Adrenal gland (tissue), 12 donors: ENCODE results near the gene GALNT18. TPM values are rescaled to one million over a fixed set of nuclear protein-coding genes. Genes with fewer than 3 reads are reported as not detected.

Experiments
- DNase-seq, 7 donors: peaks; one replicate each; pipeline ENCODE4 v3.0.0-alpha.2; 2019 to 2020
- H3K27ac ChIP-seq, 5 donors: fragments of 200-600 bp; sonication (generic) in 4 of 5; 1 replicate in 3 of 5; 2 replicates in 2 of 5; pipeline versions ENCODE4 v1.5.1 to v1.8.0; 2016 to 2020; ENCODE audit warnings: mild to moderate bottlenecking in 1 of 5
- H3K27me3 ChIP-seq: fragments of 200-600 bp; 2 replicates; pipeline ENCODE4 v1.8.0; 2021
- H3K36me3 ChIP-seq, 2 donors: fragments of 200-600 bp; replicated peaks in 1 of 2; 1 replicate in 1 of 2; 2 replicates in 1 of 2; pipeline versions ENCODE4 v1.5.1 to v1.8.0; 2018 to 2022
- H3K4me1 ChIP-seq, 2 donors: fragments of 200-600 bp; replicated peaks in 1 of 2; 1 replicate in 1 of 2; 2 replicates in 1 of 2; pipeline versions ENCODE4 v1.5.1 to v1.8.0; 2018 to 2021
- H3K4me3 ChIP-seq, 4 donors: fragments of 200-600 bp; sonication (generic) in 3 of 4; one replicate each; pipeline ENCODE4 v1.5.1; 2016 to 2018
- H3K9me3 ChIP-seq, 3 donors: fragments of 200-600 bp; sonication (generic) in 1 of 3; replicated peaks in 1 of 3; 1 replicate in 2 of 3; 2 replicates in 1 of 3; pipeline versions ENCODE4 v1.5.1 to v1.8.0; 2016 to 2021
- POLR2A ChIP-seq, 2 donors: fragments of 450-650 bp; IDR thresholded peaks; one replicate each; pipeline ENCODE4 v1.6.1; 2017; ENCODE audit warnings: antibody characterized with exemption in 2 of 2, mild to moderate bottlenecking in 2 of 2, moderate library complexity in 1 of 2
- WGBS, 4 donors: extraction: QIAGEN DNeasy Blood & Tissue Kit in 2 of 4; methylation state at CpG; one replicate each; pipeline versions ENCODE4 v1.1.5 to v1.1.7; 2013 to 2017; 5-methylcytosine and 5-hydroxymethylcytosine counted together
- intact Hi-C, 2 donors: fragments of 100-400 bp; cut with DNase I; formaldehyde crosslinking; loops; one replicate each; pipeline versions ENCODE4 v1.14.1 to v1.15.0; 2022 to 2023
- polyA plus RNA-seq, 3 donors: library from polyadenylated mRNA; stranded (reverse); fragments of 200-250 nt in 2 of 3; fragments of 350-450 nt in 1 of 3; fragmentation: Illumina TruSeq in 1 of 3; extraction: RNeasy Lipid Tissue Mini Kit (QIAGEN cat#74804) in 1 of 3; gene quantifications; one replicate each; pipeline ENCODE4 v1.2.3, GENCODE V29; 2013 to 2014
- total RNA-seq, 9 donors: library from RNA; depleted of rRNA in 4 of 9; stranded (reverse); fragments of >200 nt in 4 of 9; fragments of 120-200 nt in 1 of 9; fragmentation: NEBNext Ultra II Directional in 1 of 9; extraction: Animal tissue kit (Norgen Biotek cat#: 25700) in 1 of 9; gene quantifications; one replicate each; pipeline versions ENCODE4 v1.1.0 to v1.2.4, GENCODE V29; 2013 to 2023
- TF ChIP-seq, protein P1 (sequence below), 6 experiments: fragments of 450-650 bp in 4 of 6; fragments of 200-600 bp in 2 of 6; sonication (generic) in 1 of 6; IDR thresholded peaks; 1 replicate in 5 of 6; 2 replicates in 1 of 6; pipeline versions ENCODE4 v1.5.1 to v1.8.0; 2016 to 2021; ENCODE audit warnings: antibody characterized with exemption in 6 of 6, mild to moderate bottlenecking in 2 of 6, moderate library complexity in 1 of 6
- donor health status: healthy with polysubstance abuse.
- donor health status: Bipolar disorder and iron deficiency.
- donor health status: DM: yes; HTN: yes; CAD: no.
- donor health status: DM: no; HTN: no; CAD: no.
- donor health status: DM: no; HTN: no; CAD: no.
- donor health status: DM: yes; HTN: yes; CAD: no.

The GALNT18 gene
- total and polyA plus RNA-seq, 12 donors, result 1.4 to 15.1 (median 6.4) TPM

DNA sequence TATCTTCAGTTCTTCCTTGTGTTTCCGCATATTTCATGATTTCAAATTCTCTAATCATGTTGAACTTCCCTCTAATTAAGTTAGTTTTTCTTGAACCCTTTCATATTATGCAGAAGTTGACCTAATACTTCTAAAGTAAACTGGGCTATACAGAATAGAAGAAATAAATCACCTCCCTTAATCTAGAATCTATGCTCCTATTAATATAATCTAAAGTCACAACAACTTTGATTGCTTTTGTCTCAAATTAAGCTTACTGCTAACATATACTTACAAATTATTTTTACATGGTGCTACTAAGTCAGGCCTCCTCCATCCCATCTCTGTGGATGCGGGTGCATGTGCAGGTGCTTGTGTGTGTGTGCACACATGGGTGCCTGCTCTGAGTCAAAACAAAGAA is 241.5 kb downstream of the GALNT18 start:
- no peaks in the 10 kb centered on the region for H3K9me3 ChIP-seq
- 93 to 97% (median 96%) methylated on average over 2 of the region's 2 CpGs for WGBS, 4 donors

DNA sequence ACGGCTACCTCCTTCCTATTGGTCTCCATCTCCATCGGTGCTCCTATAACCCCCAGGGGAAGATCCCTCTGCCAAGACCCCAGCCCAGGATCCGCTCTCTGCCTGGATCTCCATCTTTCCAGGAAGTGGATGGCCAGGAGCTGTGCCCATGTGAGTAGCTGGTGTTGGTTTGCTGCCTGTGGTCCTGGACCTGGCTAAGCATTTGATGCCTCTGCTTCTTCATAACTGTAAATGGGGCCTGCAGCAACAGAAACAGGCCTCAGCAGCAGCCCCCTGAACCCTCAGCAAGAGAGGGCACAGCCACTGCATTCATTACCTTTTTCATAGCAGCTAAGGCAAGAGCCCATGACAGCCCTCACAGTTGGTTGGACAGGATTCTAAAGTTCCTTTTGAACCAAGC is 242.1 kb downstream of the GALNT18 start:
- intact Hi-C loops, result loop anchor here in 1 of 2 donors (10.0 kb wide), 1 partner anchor 405 kb away; no protein-coding TSS in a partner anchor
- 95 to 100% (median 96%) methylated on average over 3 of the region's 3 CpGs for WGBS, 4 donors
- TF ChIP-seq, protein P1, sequence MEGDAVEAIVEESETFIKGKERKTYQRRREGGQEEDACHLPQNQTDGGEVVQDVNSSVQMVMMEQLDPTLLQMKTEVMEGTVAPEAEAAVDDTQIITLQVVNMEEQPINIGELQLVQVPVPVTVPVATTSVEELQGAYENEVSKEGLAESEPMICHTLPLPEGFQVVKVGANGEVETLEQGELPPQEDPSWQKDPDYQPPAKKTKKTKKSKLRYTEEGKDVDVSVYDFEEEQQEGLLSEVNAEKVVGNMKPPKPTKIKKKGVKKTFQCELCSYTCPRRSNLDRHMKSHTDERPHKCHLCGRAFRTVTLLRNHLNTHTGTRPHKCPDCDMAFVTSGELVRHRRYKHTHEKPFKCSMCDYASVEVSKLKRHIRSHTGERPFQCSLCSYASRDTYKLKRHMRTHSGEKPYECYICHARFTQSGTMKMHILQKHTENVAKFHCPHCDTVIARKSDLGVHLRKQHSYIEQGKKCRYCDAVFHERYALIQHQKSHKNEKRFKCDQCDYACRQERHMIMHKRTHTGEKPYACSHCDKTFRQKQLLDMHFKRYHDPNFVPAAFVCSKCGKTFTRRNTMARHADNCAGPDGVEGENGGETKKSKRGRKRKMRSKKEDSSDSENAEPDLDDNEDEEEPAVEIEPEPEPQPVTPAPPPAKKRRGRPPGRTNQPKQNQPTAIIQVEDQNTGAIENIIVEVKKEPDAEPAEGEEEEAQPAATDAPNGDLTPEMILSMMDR (IDR thresholded peaks at IDR 0.05), result no peak
- TF ChIP-seq POLR2A (IDR thresholded peaks at IDR 0.05), result no peak

More for the DNA sequence above, 241.5 kb downstream of the GALNT18 start:
- intact Hi-C loops, result loop anchor here in 1 of 2 donors (10.0 kb wide), 1 partner anchor 404 kb away; no protein-coding TSS in a partner anchor
- no peak for DNase-seq
- no peak for TF ChIP-seq POLR2A (IDR thresholded peaks at IDR 0.05)
- TF ChIP-seq, protein P1 (IDR thresholded peaks at IDR 0.05), result no peak
- H3K4me1 ChIP-seq, result peaks cover 0 to 8% of the 10 kb centered on the region in 2 donors
- no peak overlapping the region for H3K4me3 ChIP-seq
- H3K27me3 ChIP-seq, result no peaks in the 10 kb centered on the region
- H3K27ac ChIP-seq, result no peak overlapping the region
- H3K36me3 ChIP-seq, result no peaks in the 10 kb centered on the region

DNA sequence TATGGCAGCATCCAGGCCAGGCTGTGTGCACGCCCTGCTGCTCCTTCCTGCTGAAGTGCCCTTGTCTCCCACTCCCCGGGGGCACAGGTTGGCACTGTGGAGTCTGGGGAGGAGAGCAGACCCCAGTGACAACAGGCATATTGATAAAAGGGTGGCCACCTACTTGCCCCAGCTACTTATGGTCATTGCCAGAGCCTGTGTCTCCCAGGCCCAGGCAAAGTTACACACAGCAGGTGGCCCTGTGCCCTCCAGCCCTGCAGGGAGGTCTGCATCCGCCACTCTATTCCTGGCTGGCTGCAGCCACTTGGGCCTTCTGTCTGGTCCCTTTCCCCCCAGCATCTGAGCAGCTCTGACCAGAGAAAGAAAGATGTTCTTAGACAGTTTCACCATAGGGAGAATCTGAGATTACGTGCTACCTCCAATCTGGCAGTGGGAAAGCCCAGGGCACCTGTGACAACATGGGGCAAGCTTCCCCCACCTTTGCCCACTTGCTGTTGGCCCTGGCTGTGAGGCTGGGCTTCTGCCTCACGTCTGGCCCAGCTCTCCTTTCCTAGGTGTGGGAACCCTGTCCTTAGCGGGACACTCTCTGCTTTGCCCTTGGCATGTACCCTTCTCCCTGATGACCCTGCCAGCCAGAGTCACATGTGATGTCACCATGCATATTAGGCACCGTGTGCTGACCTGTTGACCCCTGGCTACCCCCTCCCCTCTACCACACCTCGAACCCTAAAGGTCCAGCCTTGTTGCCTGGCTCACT is 243.4 kb downstream of the GALNT18 start:
- Histone ChIP-seq H3K27ac (no peak overlapping the region), H3K27me3 (no peaks in the 10 kb centered on the region), H3K9me3 (no peaks in the 10 kb centered on the region), H3K36me3 (no peaks in the 10 kb centered on the region), H3K4me1 (peaks cover 0 to 8% of the 10 kb centered on the region in 2 donors), H3K4me3 (no peak overlapping the region)
- TF ChIP-seq POLR2A (IDR thresholded peaks at IDR 0.05), result no peak
- TF ChIP-seq, protein P1 (IDR thresholded peaks at IDR 0.05), result no peak
- 82 to 90% (median 85%) methylated on average over 7 to 8 of the region's 8 CpGs for WGBS, 4 donors
- intact Hi-C loops, result no loop called here
- no peak for DNase-seq

More for the DNA sequence above, 242.1 kb downstream of the GALNT18 start:
- Histone ChIP-seq H3K4me3 (no peak overlapping the region), H3K9me3 (no peaks in the 10 kb centered on the region), H3K4me1 (peaks cover 0 to 8% of the 10 kb centered on the region in 2 donors), H3K27ac (no peak overlapping the region), H3K36me3 (no peaks in the 10 kb centered on the region), H3K27me3 (no peaks in the 10 kb centered on the region)
- no peak for DNase-seq

DNA sequence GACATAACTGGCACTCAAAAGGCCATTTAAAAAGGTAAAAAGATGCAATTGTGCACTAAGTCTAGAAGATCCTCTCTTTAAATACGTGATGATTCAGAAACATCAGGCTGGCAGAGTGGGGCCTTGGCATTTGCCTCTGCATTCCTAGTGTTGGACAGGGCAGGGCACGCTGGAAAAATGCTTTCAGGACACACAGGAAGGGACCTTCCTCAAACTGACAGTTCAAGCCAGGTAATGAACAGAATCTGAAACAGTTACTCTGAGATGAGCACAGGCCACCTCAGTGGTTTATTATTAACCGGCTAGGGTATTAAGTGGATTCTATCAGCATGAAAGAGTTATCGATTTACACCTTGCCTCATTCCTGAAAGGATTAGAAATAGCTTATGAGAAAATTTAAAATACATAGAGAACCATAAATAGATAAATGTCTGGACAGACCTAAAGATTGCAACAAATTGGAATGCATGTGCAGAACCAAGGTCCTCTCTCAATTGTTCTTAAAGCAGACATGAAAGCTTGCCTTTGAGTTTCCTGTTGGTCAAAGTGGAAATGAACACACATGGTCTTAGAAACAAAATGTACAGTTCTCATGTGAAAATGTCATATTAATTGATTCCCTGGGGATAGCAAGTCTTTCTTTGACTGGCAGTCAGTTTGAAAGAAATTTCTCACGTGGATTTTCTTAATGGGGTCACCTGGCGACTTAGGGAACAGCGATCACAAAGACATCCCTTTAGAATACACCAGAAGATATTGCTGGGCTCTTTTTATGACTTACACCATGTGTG is 247.3 kb downstream of the GALNT18 start:
- intact Hi-C loops, result no loop called here
- Histone ChIP-seq H3K4me3 (no peak overlapping the region), H3K9me3 (no peaks in the 10 kb centered on the region), H3K4me1 (no peaks in the 10 kb centered on the region), H3K27ac (no peak overlapping the region), H3K36me3 (no peaks in the 10 kb centered on the region), H3K27me3 (no peaks in the 10 kb centered on the region)
- TF ChIP-seq POLR2A (IDR thresholded peaks at IDR 0.05), result no peak
- TF ChIP-seq, protein P1 (IDR thresholded peaks at IDR 0.05), result no peak
- peak in 1 of 7 donors; percentile 40 for DNase-seq
- WGBS, 4 donors, result 81 to 85% (median 82%) methylated on average over 7 of the region's 7 CpGs
